GM06990 (cell line): ENCODE measurements around the gene AXDND1.
A peak's percentile ranks its signal among the peaks of the same experiment; 100 is the strongest.

ENCODE experiments used
- DNase-seq: peaks from one replicate; pipeline ENCODE4 v3.0.0-alpha.2; 2011; ENCODE audit not compliant: insufficient read length; ENCODE audit errors: extremely low read depth
- H3K27me3 ChIP-seq: replicated peaks from 2 replicates; pipeline ENCODE4 v1.6.0; 2011; ENCODE audit warnings: low read length; ENCODE audit not compliant: control insufficient read depth, insufficient read depth
- H3K36me3 ChIP-seq: 2 replicates; pipeline ENCODE4 v1.5.1; 2011; ENCODE audit warnings: low read length; ENCODE audit not compliant: control insufficient read depth, insufficient read depth
- H3K4me3 ChIP-seq: replicated peaks from 2 replicates; pipeline ENCODE4 v1.5.1; 2011; ENCODE audit warnings: low read depth, mild to moderate bottlenecking, control low read depth, low read length
- CTCF ChIP-seq: IDR thresholded peaks from 2 replicates; pipeline ENCODE4 v1.5.1; 2011; ENCODE audit warnings: low read length, control low read depth, mild to moderate bottlenecking, inconsistent platforms; ENCODE audit not compliant: insufficient read depth, poor library complexity, severe bottlenecking

AXDND1 gene

DNA sequence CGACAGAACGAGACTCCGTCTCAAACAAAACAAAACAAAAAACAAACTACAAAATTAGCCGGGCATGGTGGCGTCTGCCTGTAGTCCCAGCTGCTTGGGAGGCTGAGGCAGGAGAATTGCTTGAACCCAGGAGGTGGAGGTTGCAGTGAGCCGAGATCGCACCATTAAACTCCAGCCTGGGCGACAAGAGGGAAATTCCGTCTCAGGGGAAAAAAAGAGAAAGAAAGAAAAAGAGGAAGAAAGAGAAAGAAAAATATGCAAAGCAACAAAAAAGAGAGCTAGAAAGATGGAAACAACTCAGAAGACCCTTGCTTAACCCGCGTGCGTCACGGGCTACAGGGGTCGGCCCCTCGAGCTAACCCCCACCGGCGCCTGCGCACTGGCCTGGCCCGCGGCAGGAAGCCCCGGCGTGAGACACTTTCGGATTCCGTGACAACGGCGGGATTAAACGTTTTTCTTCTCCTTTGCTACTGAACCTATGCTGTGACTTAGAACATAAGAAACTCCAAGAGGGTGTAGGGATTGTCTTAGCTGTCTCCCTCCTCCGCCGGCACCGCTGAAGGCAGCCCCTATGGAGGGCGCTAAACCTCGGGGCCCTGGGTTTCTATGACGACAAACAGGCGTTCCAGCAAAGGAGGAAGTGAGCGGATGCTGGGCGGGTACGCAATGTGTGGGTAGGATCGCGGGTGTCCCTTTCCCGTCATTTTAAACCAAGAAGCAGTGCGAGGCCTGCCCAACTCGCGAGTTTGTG lies at the start of gene AXDND1:
TSS of gene AXDND1 (plus strand) at position 630 of the 751 bp plus-strand sequence. CDS start 539 bp downstream, outside the sequence.
- peak; percentile 35 for TF ChIP-seq CTCF
- DNase-seq, result peak; percentile 88
- Histone ChIP-seq H3K4me3 (peak within 1 kb of the TSS; percentile 76), H3K36me3 (no peaks in the 10 kb centered on the region), H3K27me3 (no peaks in the 10 kb centered on the region)

DNA sequence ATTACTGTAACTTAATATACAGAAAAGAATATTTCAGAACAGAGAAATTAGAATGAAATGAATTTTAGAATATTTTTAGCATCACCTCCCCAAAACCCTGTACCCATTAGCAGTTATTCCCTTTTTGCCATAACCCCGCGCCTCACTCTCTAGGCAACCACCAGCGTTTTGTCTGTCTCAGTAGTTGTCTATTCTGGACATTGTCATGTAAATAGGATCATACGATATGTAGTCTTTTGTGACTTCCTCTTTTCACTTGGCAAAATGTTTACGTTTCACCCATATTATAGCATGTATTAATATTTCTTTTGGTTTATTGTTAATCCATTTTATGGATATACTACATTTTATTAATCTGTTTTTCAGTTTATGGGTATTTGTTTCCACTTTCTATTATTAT lies 47.3 kb upstream of the AXDND1 start:
- no peak for DNase-seq
- H3K27me3 ChIP-seq, result no peaks in the 10 kb centered on the region
- H3K4me3 ChIP-seq, result no peak overlapping the region
- TF ChIP-seq CTCF, result no peak
- no peaks in the 10 kb centered on the region for H3K36me3 ChIP-seq

- no peaks in the 10 kb centered on the region for H3K36me3 ChIP-seq
Measured at GRCh38 chr1:179321533-179322216, 44.1 kb upstream of the AXDND1 start.

DNA sequence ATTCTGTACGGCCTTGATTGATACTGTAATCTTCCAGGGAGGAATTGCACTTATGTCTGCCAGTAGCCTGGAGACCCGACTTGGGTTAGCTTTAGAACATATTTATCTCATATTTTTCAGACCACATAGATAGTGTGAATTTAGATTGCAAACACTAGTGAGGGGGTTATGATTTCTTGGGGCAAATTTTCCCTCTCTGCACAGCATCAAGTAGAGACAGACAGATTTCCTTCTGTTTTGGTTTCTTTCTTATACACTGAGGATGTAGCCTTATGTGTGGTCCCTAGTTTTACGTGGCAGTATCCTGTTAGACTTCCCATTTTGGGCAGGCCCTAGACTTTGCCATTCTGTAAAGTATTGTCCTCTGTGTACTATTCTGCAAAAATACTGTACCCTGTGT lies 43.2 kb upstream of the AXDND1 start:
- no peak for DNase-seq
- Histone ChIP-seq H3K27me3 (no peaks in the 10 kb centered on the region), H3K36me3 (no peaks in the 10 kb centered on the region), H3K4me3 (no peak overlapping the region)
- TF ChIP-seq CTCF, result no peak

More at GRCh38 chr1:179321533-179322216, 44.1 kb upstream of the AXDND1 start:
- no peak for DNase-seq
- no peak for TF ChIP-seq CTCF
- no peaks in the 10 kb centered on the region for H3K27me3 ChIP-seq
- H3K4me3 ChIP-seq, result no peak overlapping the region

DNA sequence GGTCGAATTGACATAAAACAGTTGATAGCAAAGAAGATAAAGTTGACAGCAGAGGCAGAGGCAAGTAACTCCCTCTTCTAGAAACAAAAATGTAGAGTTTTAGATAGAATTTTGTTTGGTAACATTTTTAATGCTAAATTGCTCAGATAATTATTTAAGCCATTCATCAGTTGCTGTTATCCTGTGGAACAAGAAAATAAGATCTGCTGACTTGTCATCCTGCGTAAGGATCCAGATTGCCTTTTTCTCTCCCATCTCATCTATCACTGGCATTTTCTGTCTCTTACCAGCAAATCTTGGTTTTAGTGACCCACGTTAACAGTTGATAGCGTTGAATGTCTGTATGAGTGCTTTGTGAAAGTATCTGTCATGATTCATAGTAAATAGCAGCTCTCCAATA lies 42.3 kb upstream of the AXDND1 start:
- Histone ChIP-seq H3K27me3 (no peaks in the 10 kb centered on the region), H3K4me3 (no peak overlapping the region), H3K36me3 (no peaks in the 10 kb centered on the region)
- no peak for DNase-seq
- TF ChIP-seq CTCF, result no peak
